H1 (cell line): Measurements from ENCODE around the gene TTBK1. TPM values are rescaled to one million over a fixed set of nuclear protein-coding genes. Genes with fewer than 3 reads are reported as not detected.

Experiments used
- CEBPB ChIP-seq: IDR thresholded peaks from 2 replicates; pipeline ENCODE4 v1.6.1; 2012; ENCODE audit warnings: low read depth, low read length
- CHD7 ChIP-seq: fragments of 300-600 bp; sonication (generic); IDR thresholded peaks from 2 replicates; pipeline ENCODE4 v1.7.1; 2012; ENCODE audit warnings: low read length, moderate library complexity, mild to moderate bottlenecking, inconsistent platforms; ENCODE audit not compliant: insufficient replicate concordance
- NANOG ChIP-seq: IDR thresholded peaks from 2 replicates; pipeline ENCODE4 v1.6.1; 2011; ENCODE audit warnings: low read length, low read depth, mild to moderate bottlenecking, inconsistent platforms; ENCODE audit not compliant: insufficient read depth, poor library complexity, severe bottlenecking
- NRF1 ChIP-seq: IDR thresholded peaks from 2 replicates; pipeline ENCODE4 v1.6.1; 2011; ENCODE audit warnings: mild to moderate bottlenecking, low read depth, low read length, improper control_type of control experiment
- PHF8 ChIP-seq: fragments of 200-600 bp; sonication (generic); conservative IDR thresholded peaks from 2 replicates; pipeline ENCODE4 v1.7.1; 2012; ENCODE audit warnings: low read depth, mild to moderate bottlenecking, inconsistent platforms, low read length, moderate library complexity
- SIRT6 ChIP-seq: IDR thresholded peaks from one replicate; pipeline ENCODE4 v1.7.1; 2012; ENCODE audit warnings: low read length, inconsistent platforms
- TEAD4 ChIP-seq: IDR thresholded peaks from 2 replicates; pipeline ENCODE4 v1.6.1; 2012; ENCODE audit warnings: low read depth, low read length, inconsistent platforms, mixed read lengths
- polyA plus RNA-seq, 7 experiments: library from polyadenylated mRNA; depleted of rRNA in 3 of 7; stranded (reverse) in 5 of 7; unstranded in 2 of 7; fragments of >200 nt in 5 of 7; fragments of 200-250 nt in 2 of 7; gene quantifications; 1 replicate in 5 of 7; 2 replicates in 1 of 7; 4 replicates in 1 of 7; pipeline versions ENCODE4 v1.2.1 to v1.2.3, GENCODE V29; 2011 to 2013; ENCODE audit warnings: missing spikeins in 2 of 7, mixed read lengths in 2 of 7
- total RNA-seq: library from RNA; stranded (reverse); fragmentation: NEBNext Ultra II Directional; extraction: Animal tissue kit (Norgen Biotek cat#: 25700); gene quantifications from 2 replicates; pipeline ENCODE4 v1.2.1, GENCODE V29; 2021

TTBK1 gene
- total and polyA plus RNA-seq, 2 of the 8 experiments (the other 6 are each of a cell fraction or from before 2014, with no cell fraction given): 0.53 to 1.6 TPM

- no peak for TF ChIP-seq SIRT6
- TF ChIP-seq PHF8: no peak
- TF ChIP-seq CHD7: no peak
- no peak for TF ChIP-seq TEAD4
- TF ChIP-seq NRF1: no peak
- no peak for TF ChIP-seq NANOG
- TF ChIP-seq CEBPB: no peak
- TF ChIP-seq, all 59 proteins: peak for 0
Measured at GRCh38 chr6:43306086-43306485, 62.8 kb downstream of the TTBK1 start (continued).
